Kidney (tissue), 14 donors: ENCODE results near the gene NLRX1. TPM values are rescaled to one million over a fixed set of nuclear protein-coding genes. Genes with fewer than 3 reads are reported as not detected.

Source experiments
- DNase-seq, 5 donors: peaks; one replicate each; pipeline ENCODE4 v3.0.0-alpha.2; 2013 to 2020
- FAIRE-seq: peaks from 2 replicates; lab custom pipeline; 2012; peaks lifted over from hg19 to GRCh38; lab: Jason Lieb, UNC
- H3K27ac ChIP-seq, 2 donors: one replicate each; pipeline ENCODE4 v1.7.0; 2013; ENCODE audit warnings: low read depth in 2 of 2, low read length in 2 of 2, inconsistent platforms in 1 of 2
- H3K27me3 ChIP-seq: one replicate; pipeline ENCODE4 v1.7.1; 2013; ENCODE audit warnings: low read length, inconsistent platforms; ENCODE audit not compliant: control insufficient read depth, insufficient read depth
- H3K36me3 ChIP-seq, 3 donors: one replicate each; pipeline versions ENCODE4 v1.7.0 to v1.7.1; 2013; ENCODE audit warnings: low read length in 3 of 3, control low read depth in 1 of 3, inconsistent platforms in 1 of 3; ENCODE audit not compliant: insufficient read depth in 3 of 3, control insufficient read depth in 2 of 3
- H3K4me1 ChIP-seq, 3 donors: one replicate each; pipeline versions ENCODE4 v1.7.0 to v1.7.1; 2013; ENCODE audit warnings: low read length in 3 of 3, inconsistent platforms in 1 of 3, low read depth in 1 of 3; ENCODE audit not compliant: control insufficient read depth in 2 of 3, insufficient read depth in 2 of 3
- H3K4me3 ChIP-seq, 3 donors: one replicate each; pipeline versions ENCODE4 v1.7.0 to v1.8.1; 2013; ENCODE audit warnings: low read length in 3 of 3, control low read depth in 1 of 3, inconsistent platforms in 1 of 3
- H3K9ac ChIP-seq, 3 donors: one replicate each; pipeline versions ENCODE4 v1.7.0 to v1.7.1; 2013; ENCODE audit warnings: low read length in 3 of 3, control low read depth in 1 of 3, inconsistent platforms in 1 of 3
- H3K9me3 ChIP-seq, 3 donors: one replicate each; pipeline versions ENCODE4 v1.7.0 to v1.7.1; 2013; ENCODE audit warnings: low read length in 3 of 3, control low read depth in 1 of 3, inconsistent platforms in 1 of 3; ENCODE audit not compliant: control insufficient read depth in 2 of 3, insufficient read depth in 1 of 3
- intact Hi-C: fragments of 100-400 bp; cut with DNase I; formaldehyde crosslinking; loops from one replicate; pipeline ENCODE4 v1.11.1; 2022
- polyA plus RNA-seq: library from polyadenylated mRNA; stranded (reverse); fragments of 350-450 nt; fragmentation: Illumina TruSeq; extraction: RNeasy Lipid Tissue Mini Kit (QIAGEN cat#74804); gene quantifications from one replicate; pipeline ENCODE4 v1.2.3, GENCODE V29; 2014; ENCODE audit warnings: low read depth, low replicate concordance; ENCODE audit not compliant: insufficient read depth
- total RNA-seq: library from RNA; stranded (reverse); fragmentation: NEBNext Ultra II Directional; extraction: Animal tissue kit (Norgen Biotek cat#: 25700); gene quantifications from one replicate; pipeline ENCODE4 v1.2.1, GENCODE V29; 2021
- TF ChIP-seq, protein P1 (sequence below): IDR thresholded peaks from 3 replicates; pipeline ENCODE4 v1.5.1; 2012; ENCODE audit warnings: mild to moderate bottlenecking, moderate library complexity, borderline replicate concordance; ENCODE audit not compliant: insufficient read depth; ENCODE audit errors: extremely low read depth
- donor health status: control.
- donor health status: control.
- donor health status: control.
- donor health status: control.
- donor health status: control.
- donor health status: DM: yes; HTN: yes; CAD: no.
- donor health status: Normal renal cell carcinoma (clear cell type).

NLRX1 gene
- total and polyA plus RNA-seq, 2 donors from 2014 or later = 11.9 to 21.2 TPM

DNA sequence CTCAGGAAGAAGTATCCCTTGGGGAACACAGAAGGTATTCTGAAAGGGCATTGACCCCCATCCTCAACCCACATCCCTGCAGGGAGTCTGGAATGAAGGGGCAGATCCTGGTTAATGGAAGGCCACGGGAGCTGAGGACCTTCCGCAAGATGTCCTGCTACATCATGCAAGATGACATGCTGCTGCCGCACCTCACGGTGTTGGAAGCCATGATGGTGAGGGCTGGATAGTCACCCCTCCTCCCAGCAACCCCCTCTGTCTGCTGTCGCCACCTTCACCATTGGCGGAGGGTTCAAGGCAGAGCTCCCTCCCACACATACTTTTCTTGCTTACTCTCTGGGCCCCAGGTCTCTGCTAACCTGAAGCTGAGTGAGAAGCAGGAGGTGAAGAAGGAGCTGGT is 14.3 kb upstream of the NLRX1 start:
- Histone ChIP-seq H3K27ac (no peak overlapping the region), H3K9ac (no peak overlapping the region), H3K4me1 (no peaks in the 10 kb centered on the region), H3K27me3 (no peaks in the 10 kb centered on the region), H3K4me3 (no peak overlapping the region), H3K9me3 (no peaks in the 10 kb centered on the region), H3K36me3 (no peaks in the 10 kb centered on the region)
- DNase-seq (no peak), FAIRE-seq (no peak)
- TF ChIP-seq, protein P1, sequence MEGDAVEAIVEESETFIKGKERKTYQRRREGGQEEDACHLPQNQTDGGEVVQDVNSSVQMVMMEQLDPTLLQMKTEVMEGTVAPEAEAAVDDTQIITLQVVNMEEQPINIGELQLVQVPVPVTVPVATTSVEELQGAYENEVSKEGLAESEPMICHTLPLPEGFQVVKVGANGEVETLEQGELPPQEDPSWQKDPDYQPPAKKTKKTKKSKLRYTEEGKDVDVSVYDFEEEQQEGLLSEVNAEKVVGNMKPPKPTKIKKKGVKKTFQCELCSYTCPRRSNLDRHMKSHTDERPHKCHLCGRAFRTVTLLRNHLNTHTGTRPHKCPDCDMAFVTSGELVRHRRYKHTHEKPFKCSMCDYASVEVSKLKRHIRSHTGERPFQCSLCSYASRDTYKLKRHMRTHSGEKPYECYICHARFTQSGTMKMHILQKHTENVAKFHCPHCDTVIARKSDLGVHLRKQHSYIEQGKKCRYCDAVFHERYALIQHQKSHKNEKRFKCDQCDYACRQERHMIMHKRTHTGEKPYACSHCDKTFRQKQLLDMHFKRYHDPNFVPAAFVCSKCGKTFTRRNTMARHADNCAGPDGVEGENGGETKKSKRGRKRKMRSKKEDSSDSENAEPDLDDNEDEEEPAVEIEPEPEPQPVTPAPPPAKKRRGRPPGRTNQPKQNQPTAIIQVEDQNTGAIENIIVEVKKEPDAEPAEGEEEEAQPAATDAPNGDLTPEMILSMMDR = no peak
- intact Hi-C loops = no loop called here

DNA sequence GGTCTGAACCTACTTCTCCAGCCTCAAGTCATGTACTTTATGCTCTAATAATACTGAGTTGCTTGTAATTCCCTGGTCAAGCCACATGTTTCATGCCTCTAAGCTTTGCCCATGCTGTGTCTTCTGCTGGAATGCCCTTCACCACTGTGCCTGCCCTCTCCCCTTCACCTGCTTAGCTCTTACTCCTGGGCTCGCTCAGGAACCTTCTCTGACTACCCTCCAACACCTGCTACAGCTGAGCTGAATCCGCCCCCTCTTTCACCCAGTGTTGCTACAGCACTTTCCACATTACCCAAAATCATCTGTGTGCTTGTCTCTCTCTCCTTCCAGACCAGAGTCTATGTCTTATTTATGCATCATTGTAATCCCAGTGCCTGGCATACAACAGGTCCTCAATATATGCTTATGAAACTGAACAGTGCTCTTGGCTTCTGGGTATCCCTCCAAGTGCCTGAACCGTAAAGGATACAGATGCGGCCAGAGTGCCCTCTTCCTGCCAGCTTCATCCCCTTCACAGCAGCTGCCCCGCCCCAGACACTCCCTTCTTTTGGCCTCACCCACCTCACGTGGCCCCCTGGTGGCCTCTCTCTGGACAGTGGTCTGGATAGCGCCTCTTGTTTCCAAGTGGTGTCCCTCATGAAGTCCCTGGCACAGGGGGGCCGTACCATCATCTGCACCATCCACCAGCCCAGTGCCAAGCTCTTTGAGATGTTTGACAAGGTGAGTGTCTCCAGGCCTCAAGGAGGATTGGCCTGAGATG is 12.6 kb upstream of the NLRX1 start:
- no peak for FAIRE-seq
- TF ChIP-seq, protein P1 = no peak
- no peak overlapping the region for H3K4me3 ChIP-seq

DNA sequence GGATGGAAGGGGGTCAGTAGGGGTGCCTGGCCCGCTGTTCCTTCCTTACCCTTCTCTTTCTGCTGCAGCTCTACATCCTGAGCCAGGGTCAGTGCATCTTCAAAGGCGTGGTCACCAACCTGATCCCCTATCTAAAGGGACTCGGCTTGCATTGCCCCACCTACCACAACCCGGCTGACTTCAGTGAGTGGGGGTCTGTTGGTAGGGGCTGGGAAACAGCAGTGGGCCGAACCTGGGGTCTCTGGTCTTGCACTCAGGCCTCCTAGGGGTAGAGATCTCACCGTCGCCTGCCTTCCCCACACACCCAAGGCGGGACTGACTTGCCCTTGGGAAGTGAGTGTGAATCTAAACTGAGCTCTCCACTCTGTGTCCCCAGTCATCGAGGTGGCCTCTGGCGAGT is 12.0 kb upstream of the NLRX1 start:
- no peaks in the 10 kb centered on the region for H3K4me1 ChIP-seq
- H3K9me3 ChIP-seq = no peaks in the 10 kb centered on the region
- no peak overlapping the region for H3K4me3 ChIP-seq
- H3K9ac ChIP-seq = no peak overlapping the region
- no peak overlapping the region for H3K27ac ChIP-seq
- no peaks in the 10 kb centered on the region for H3K27me3 ChIP-seq
- FAIRE-seq (no peak), DNase-seq (no peak)
- intact Hi-C loops = no loop called here
- no peaks in the 10 kb centered on the region for H3K36me3 ChIP-seq
- TF ChIP-seq, protein P1 = no peak

More for the DNA sequence above, 12.6 kb upstream of the NLRX1 start:
- intact Hi-C loops = no loop called here
- H3K27ac ChIP-seq = no peak overlapping the region
- peak in 1 of 5 donors; percentile 22 for DNase-seq
- no peak overlapping the region for H3K9ac ChIP-seq
- no peaks in the 10 kb centered on the region for H3K4me1 ChIP-seq
- H3K36me3 ChIP-seq = no peaks in the 10 kb centered on the region
- H3K27me3 ChIP-seq = no peaks in the 10 kb centered on the region
- H3K9me3 ChIP-seq = no peaks in the 10 kb centered on the region

DNA sequence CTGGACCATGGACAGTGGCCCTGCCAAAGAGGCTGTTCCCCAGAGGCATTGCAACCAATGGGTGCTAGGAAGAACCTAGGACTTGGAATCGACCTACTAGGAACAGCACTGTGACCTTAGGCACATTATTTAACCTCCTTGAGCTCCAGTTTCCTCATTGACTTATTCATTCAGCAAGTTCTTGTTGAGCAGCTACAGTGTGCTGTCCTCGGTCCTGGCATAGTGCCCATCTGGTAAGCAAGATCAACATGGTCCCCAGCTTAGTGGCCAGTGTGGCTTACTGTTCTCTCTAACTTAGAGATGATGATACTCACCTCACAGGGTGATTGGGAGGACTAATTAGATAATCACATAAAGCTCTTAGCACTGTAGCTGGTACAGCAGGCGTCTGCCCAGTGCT is 11.5 kb upstream of the NLRX1 start:
- no peaks in the 10 kb centered on the region for H3K36me3 ChIP-seq
- intact Hi-C loops = no loop called here
- H3K9me3 ChIP-seq = no peaks in the 10 kb centered on the region
- no peak for FAIRE-seq
- DNase-seq = no peak
- no peaks in the 10 kb centered on the region for H3K27me3 ChIP-seq
- H3K27ac ChIP-seq = no peak overlapping the region
- no peak overlapping the region for H3K9ac ChIP-seq
- TF ChIP-seq, protein P1 = no peak
- no peak overlapping the region for H3K4me3 ChIP-seq
- H3K4me1 ChIP-seq = no peaks in the 10 kb centered on the region
